Activated naive CD4-positive, alpha-beta T cell treated with anti-CD3 and anti-CD28 coated beads for 36 hours (primary cell): ENCODE data around the gene ZXDC. TPM values are rescaled to one million over a fixed set of nuclear protein-coding genes. Genes with fewer than 3 reads are reported as not detected.

Experiments used
- CTCF ChIA-PET: fragments of 350-600 bp; sonication (Branson Sonifier 250); formaldehyde crosslinking; loops from one replicate; lab custom pipeline; 2021; ENCODE audit warnings: antibody characterized with exemption; lab: Charles Lee
- DNase-seq: peaks from one replicate; pipeline ENCODE4 v3.0.0-alpha.2; 2020
- H3K27ac Mint-ChIP-seq: one replicate; pipeline ENCODE4 v1.8.0; 2021; ENCODE audit warnings: mild to moderate bottlenecking, mixed read lengths
- H3K27me3 Mint-ChIP-seq: one replicate; pipeline ENCODE4 v1.8.0; 2021; ENCODE audit warnings: low read depth, mixed read lengths
- H3K36me3 Mint-ChIP-seq: one replicate; pipeline ENCODE4 v1.8.0; 2021; ENCODE audit warnings: low read depth, mixed read lengths
- H3K4me1 Mint-ChIP-seq: one replicate; pipeline ENCODE4 v1.8.0; 2021; ENCODE audit warnings: low read depth, mixed read lengths
- H3K4me3 Mint-ChIP-seq: one replicate; pipeline ENCODE4 v1.8.0; 2021; ENCODE audit warnings: mild to moderate bottlenecking, moderate library complexity, mixed read lengths
- H3K9me3 Mint-ChIP-seq: one replicate; pipeline ENCODE4 v1.8.0; 2021; ENCODE audit warnings: mixed read lengths
- intact Hi-C: fragments of 100-400 bp; cut with micrococcal nuclease; formaldehyde crosslinking; loops from one replicate; pipeline ENCODE4 v1.15.1; 2023
- total RNA-seq, 2 experiments: library from RNA; stranded (reverse); gene quantifications; one replicate each; pipeline ENCODE4 v1.2.3, GENCODE V29; 2021

ZXDC gene
- total RNA-seq, 2 experiments from 2014 or later, result 23.9 TPM

DNA sequence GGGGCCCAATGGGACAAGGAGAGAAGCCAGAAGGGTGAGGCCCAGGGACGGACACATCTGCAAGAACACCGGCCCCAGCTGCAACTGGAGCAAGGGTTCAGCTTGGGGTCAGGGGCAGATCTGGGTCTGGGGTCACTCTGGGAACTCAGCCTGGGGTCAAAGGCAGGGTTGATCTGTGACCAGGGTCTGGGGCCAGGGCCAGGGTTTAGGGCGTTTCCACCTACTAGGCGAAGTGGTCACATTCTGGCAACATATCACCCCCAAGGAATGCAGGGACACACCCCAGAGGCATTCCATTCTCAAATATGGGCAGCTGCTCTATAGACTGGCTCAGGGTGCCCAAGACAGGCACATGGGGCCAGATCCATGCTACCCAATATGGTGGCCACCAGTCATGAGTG is 32.9 kb upstream of the ZXDC start:
- no peaks in the 10 kb centered on the region for H3K4me1 Mint-ChIP-seq
- no peak for DNase-seq
- no peaks in the 10 kb centered on the region for H3K9me3 Mint-ChIP-seq
- intact Hi-C loops, result no loop called here
- H3K4me3 Mint-ChIP-seq, result no peak overlapping the region
- H3K36me3 Mint-ChIP-seq, result no peaks in the 10 kb centered on the region
- no peaks in the 10 kb centered on the region for H3K27me3 Mint-ChIP-seq
- CTCF ChIA-PET, result interaction anchor here (0.9 kb wide), 1 partner anchor 14 kb away, joined by 3 read pairs; no protein-coding TSS in a partner anchor
- H3K27ac Mint-ChIP-seq, result no peak overlapping the region

- H3K27ac Mint-ChIP-seq, result no peak overlapping the region
- DNase-seq, result no peak
- no peaks in the 10 kb centered on the region for H3K4me1 Mint-ChIP-seq
- H3K36me3 Mint-ChIP-seq, result no peaks in the 10 kb centered on the region
- no peak overlapping the region for H3K4me3 Mint-ChIP-seq
- intact Hi-C loops, result no loop called here
- CTCF ChIA-PET, result interaction anchor here (0.9 kb wide), 1 partner anchor 15 kb away, joined by 3 read pairs; no protein-coding TSS in a partner anchor
- no peaks in the 10 kb centered on the region for H3K27me3 Mint-ChIP-seq
- no peaks in the 10 kb centered on the region for H3K9me3 Mint-ChIP-seq
Measured at GRCh38 chr3:126507886-126508285, 32.2 kb upstream of the ZXDC start.

DNA sequence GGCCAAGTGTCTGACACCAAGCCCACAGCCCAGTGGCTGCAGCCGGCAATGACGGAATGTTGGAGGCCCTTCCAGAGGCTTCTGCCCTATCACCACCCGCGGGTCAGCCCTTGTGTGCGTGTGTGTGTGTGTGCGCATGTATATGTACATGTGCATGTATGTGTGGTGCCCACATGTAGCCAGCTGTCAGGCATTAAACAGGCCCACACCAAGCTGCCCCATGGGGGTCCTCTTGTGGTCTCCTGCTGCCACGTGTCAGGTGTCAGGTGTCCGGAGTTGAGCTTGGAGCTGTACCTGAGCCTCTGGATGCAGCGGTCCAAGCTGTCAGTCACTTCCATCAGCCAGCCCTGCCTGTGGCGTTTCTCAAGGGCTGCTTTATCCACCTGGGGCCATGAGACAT is 28.0 kb upstream of the ZXDC start:
- CTCF ChIA-PET, result interaction anchor here (2.9 kb wide), 1 partner anchor 18 kb away, joined by 11 read pairs; no protein-coding TSS in a partner anchor

DNA sequence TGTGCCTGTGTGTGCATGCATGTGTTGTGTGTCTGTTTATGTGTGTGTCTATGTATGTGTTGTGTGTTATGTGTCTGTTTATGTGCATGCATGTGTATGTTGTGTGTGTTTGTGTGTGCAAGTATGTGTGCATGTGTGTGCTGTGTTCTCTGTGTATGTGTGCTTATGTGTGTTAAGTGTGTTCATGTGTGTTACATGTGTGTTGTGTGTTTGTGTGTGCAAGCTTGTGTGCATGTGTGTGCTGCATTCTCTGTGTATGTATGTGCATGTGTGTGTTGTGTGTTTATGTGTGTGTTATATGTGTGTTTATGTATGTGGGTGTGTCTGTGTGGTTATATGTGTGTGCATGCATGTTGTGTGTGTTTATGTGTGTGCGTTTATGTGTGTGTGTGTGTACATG is 27.0 kb upstream of the ZXDC start:
- Mint-ChIP-seq H3K27me3 (no peaks in the 10 kb centered on the region), H3K27ac (no peak overlapping the region), H3K4me1 (no peaks in the 10 kb centered on the region), H3K36me3 (no peaks in the 10 kb centered on the region), H3K9me3 (no peaks in the 10 kb centered on the region), H3K4me3 (no peak overlapping the region)
- CTCF ChIA-PET, result no interaction called here
- DNase-seq, result no peak
- intact Hi-C loops, result no loop called here

More for the DNA sequence above, 28.0 kb upstream of the ZXDC start:
- no peak overlapping the region for H3K27ac Mint-ChIP-seq
- intact Hi-C loops, result no loop called here
- no peaks in the 10 kb centered on the region for H3K36me3 Mint-ChIP-seq
- H3K27me3 Mint-ChIP-seq, result no peaks in the 10 kb centered on the region
- no peak for DNase-seq
- H3K4me3 Mint-ChIP-seq, result no peak overlapping the region
- no peaks in the 10 kb centered on the region for H3K4me1 Mint-ChIP-seq
- no peaks in the 10 kb centered on the region for H3K9me3 Mint-ChIP-seq

- Mint-ChIP-seq H3K27ac (no peak overlapping the region), H3K9me3 (no peaks in the 10 kb centered on the region), H3K4me3 (no peak overlapping the region), H3K4me1 (no peaks in the 10 kb centered on the region), H3K36me3 (no peaks in the 10 kb centered on the region), H3K27me3 (no peaks in the 10 kb centered on the region)
- intact Hi-C loops, result no loop called here
- CTCF ChIA-PET, result no interaction called here
- no peak for DNase-seq
Measured at GRCh38 chr3:126501736-126502135, 26.0 kb upstream of the ZXDC start.

DNA sequence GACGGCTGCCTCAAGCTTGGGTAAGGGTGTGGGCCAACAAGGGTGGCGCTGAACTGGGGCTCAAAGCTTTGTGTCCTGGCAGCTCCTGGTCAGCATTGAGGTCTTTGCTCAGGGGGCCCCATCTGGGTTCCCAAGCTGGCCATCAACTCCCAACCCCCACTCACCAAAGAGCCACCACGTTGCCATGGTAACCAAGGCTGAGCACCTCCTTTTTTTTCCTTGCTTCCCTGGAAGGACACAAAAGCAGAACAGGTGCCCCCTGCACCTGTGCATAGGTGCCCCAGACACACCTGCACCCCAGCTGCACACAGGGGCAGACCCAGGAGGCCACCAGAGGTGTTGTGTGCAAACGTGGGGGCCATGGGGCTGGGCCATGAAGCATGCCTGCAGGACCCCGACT is 25.4 kb upstream of the ZXDC start:
- DNase-seq, result no peak
- CTCF ChIA-PET, result interaction anchor here (0.6 kb wide), 1 partner anchor 255 kb away, joined by 4 read pairs; no protein-coding TSS in a partner anchor
- no peak overlapping the region for H3K27ac Mint-ChIP-seq
- no peaks in the 10 kb centered on the region for H3K27me3 Mint-ChIP-seq
- H3K4me3 Mint-ChIP-seq, result no peak overlapping the region
- H3K4me1 Mint-ChIP-seq, result no peaks in the 10 kb centered on the region
- intact Hi-C loops, result no loop called here
- H3K36me3 Mint-ChIP-seq, result no peaks in the 10 kb centered on the region
- no peaks in the 10 kb centered on the region for H3K9me3 Mint-ChIP-seq

GRCh38 chr3:126500016-126500415 is 24.3 kb upstream of the ZXDC start:
- no peaks in the 10 kb centered on the region for H3K36me3 Mint-ChIP-seq
- no peak for DNase-seq
- H3K27ac Mint-ChIP-seq, result no peak overlapping the region
- no peak overlapping the region for H3K4me3 Mint-ChIP-seq
- no peaks in the 10 kb centered on the region for H3K27me3 Mint-ChIP-seq
- CTCF ChIA-PET, result no interaction called here
- intact Hi-C loops, result no loop called here
- H3K4me1 Mint-ChIP-seq, result no peaks in the 10 kb centered on the region
- H3K9me3 Mint-ChIP-seq, result no peaks in the 10 kb centered on the region

DNA sequence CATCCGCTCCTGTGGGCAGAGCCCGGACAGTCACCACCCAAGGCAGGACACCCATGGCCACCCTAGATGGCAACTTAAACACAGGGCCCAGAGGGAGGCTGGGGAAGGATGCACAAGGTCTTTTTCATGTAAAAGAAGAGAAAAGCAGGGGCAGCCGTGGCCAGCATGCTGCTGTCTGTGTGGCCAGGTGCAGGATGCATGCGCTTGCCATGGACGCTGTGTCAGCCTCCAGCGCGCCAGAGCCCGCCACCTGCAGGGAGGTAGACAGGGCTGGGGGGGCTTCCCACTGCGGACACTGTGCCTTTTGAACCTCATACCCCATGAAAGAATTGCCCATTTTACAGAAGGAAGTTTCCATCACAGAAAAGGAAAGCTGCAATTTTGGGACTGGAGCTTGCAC is 23.7 kb upstream of the ZXDC start:
- H3K9me3 Mint-ChIP-seq, result no peaks in the 10 kb centered on the region
- no peak overlapping the region for H3K4me3 Mint-ChIP-seq
- H3K36me3 Mint-ChIP-seq, result no peaks in the 10 kb centered on the region
- H3K4me1 Mint-ChIP-seq, result no peaks in the 10 kb centered on the region
- no peak for DNase-seq
- no peak overlapping the region for H3K27ac Mint-ChIP-seq
- CTCF ChIA-PET, result no interaction called here
- H3K27me3 Mint-ChIP-seq, result no peaks in the 10 kb centered on the region
- intact Hi-C loops, result no loop called here

GRCh38 chr3:126498929-126499328 is 23.2 kb upstream of the ZXDC start:
- no peak overlapping the region for H3K27ac Mint-ChIP-seq
- no peak for DNase-seq
- H3K4me3 Mint-ChIP-seq, result no peak overlapping the region
- CTCF ChIA-PET, result no interaction called here
- H3K36me3 Mint-ChIP-seq, result no peaks in the 10 kb centered on the region
- no peaks in the 10 kb centered on the region for H3K27me3 Mint-ChIP-seq
- peaks cover 3% of the 10 kb centered on the region for H3K4me1 Mint-ChIP-seq
- intact Hi-C loops, result no loop called here
- H3K9me3 Mint-ChIP-seq, result no peaks in the 10 kb centered on the region

GRCh38 chr3:126498461-126498860 is 22.8 kb upstream of the ZXDC start:
- no peak overlapping the region for H3K27ac Mint-ChIP-seq
- CTCF ChIA-PET, result no interaction called here
- no peak for DNase-seq
- peaks cover 3% of the 10 kb centered on the region for H3K4me1 Mint-ChIP-seq
- no peaks in the 10 kb centered on the region for H3K27me3 Mint-ChIP-seq
- no peaks in the 10 kb centered on the region for H3K36me3 Mint-ChIP-seq
- H3K4me3 Mint-ChIP-seq, result no peak overlapping the region
- intact Hi-C loops, result no loop called here
- no peaks in the 10 kb centered on the region for H3K9me3 Mint-ChIP-seq

DNA sequence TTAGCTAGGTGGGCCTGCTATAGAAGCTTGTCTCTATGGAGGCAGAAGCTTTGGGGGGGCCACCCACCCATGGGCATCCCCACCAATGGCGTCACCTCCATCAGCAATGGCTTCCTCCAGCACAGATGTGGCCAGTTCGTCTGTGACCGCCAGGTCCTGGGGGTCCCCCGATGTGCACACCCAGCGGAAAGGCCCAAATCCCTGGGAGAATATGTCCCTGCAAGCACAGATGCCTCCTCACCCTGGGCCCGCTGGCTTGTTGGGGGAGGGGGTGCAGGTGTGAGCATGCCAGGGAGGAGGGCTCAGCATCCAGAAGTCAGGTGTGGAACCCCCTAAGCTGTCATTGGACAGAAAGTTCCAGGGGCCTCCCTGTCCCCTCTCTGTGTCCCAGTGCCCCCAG is 22.3 kb upstream of the ZXDC start:
- no peak for DNase-seq
- no peak overlapping the region for H3K4me3 Mint-ChIP-seq
- CTCF ChIA-PET, result no interaction called here
- intact Hi-C loops, result no loop called here
- H3K4me1 Mint-ChIP-seq, result peaks cover 3% of the 10 kb centered on the region
- no peaks in the 10 kb centered on the region for H3K36me3 Mint-ChIP-seq
- H3K27me3 Mint-ChIP-seq, result no peaks in the 10 kb centered on the region
- H3K27ac Mint-ChIP-seq, result no peak overlapping the region
- H3K9me3 Mint-ChIP-seq, result no peaks in the 10 kb centered on the region

- H3K4me1 Mint-ChIP-seq, result peaks cover 3% of the 10 kb centered on the region
- H3K27ac Mint-ChIP-seq, result no peak overlapping the region
- no peak for DNase-seq
- CTCF ChIA-PET, result interaction anchor here (0.8 kb wide), 1 partner anchor 25 kb away, joined by 3 read pairs; no protein-coding TSS in a partner anchor
- no peaks in the 10 kb centered on the region for H3K36me3 Mint-ChIP-seq
- H3K9me3 Mint-ChIP-seq, result no peaks in the 10 kb centered on the region
- intact Hi-C loops, result no loop called here
- H3K27me3 Mint-ChIP-seq, result no peaks in the 10 kb centered on the region
- no peak overlapping the region for H3K4me3 Mint-ChIP-seq
Measured at GRCh38 chr3:126496894-126497850, 21.5 kb upstream of the ZXDC start.

GRCh38 chr3:126495786-126496185 is 20.1 kb upstream of the ZXDC start:
- Mint-ChIP-seq H3K9me3 (no peaks in the 10 kb centered on the region), H3K4me1 (peaks cover 3% of the 10 kb centered on the region), H3K4me3 (no peak overlapping the region), H3K27me3 (no peaks in the 10 kb centered on the region), H3K27ac (no peak overlapping the region), H3K36me3 (no peaks in the 10 kb centered on the region)
- CTCF ChIA-PET, result no interaction called here
- intact Hi-C loops, result no loop called here
- no peak for DNase-seq
